ENCODE measurements around the gene APBA2. TPM values are rescaled to one million over a fixed set of nuclear protein-coding genes. Genes with fewer than 3 reads are reported as not detected.
A peak's percentile ranks its signal among the peaks of the same experiment; 100 is the strongest.

The APBA2 gene
- total and polyA plus RNA-seq, 11 donors: 0.16 to 1.3 (median 0.40) TPM; not detected in 2

- H3K36me3 ChIP-seq: no peaks in the 10 kb centered on the region
- H3K27me3 ChIP-seq: peaks cover 0 to 13% (median 0%) of the 10 kb centered on the region in 9 donors
- H3K27ac ChIP-seq: no peak overlapping the region
- intact Hi-C loops (cut with DNase I): loop anchor here in 1 of 10 donors (10.0 kb wide), 1 partner anchor 57 kb away; no protein-coding TSS in a partner anchor
- no peak for TF ChIP-seq POLR2A (IDR thresholded peaks at IDR 0.05)
- TF ChIP-seq CTCF (IDR thresholded peaks at IDR 0.05): no peak
- DNase-seq: no peak
- peaks cover 0 to 12% (median 0%) of the 10 kb centered on the region in 12 donors for H3K9me3 ChIP-seq
- no peak overlapping the region for H3K4me3 ChIP-seq
- 76 to 79% (median 79%) methylated on average over 16 of the region's 16 CpGs for WGBS, 4 donors
- ATAC-seq: peak in 1 of 4 donors; percentile 29
- no peaks in the 10 kb centered on the region for H3K4me1 ChIP-seq
These were observed 201.9 kb downstream of the APBA2 start for GRCh38 chr15:29087521-29088285.

- Histone ChIP-seq H3K4me3 (no peak overlapping the region), H3K36me3 (no peaks in the 10 kb centered on the region), H3K27me3 (peaks cover 0 to 13% (median 0%) of the 10 kb centered on the region in 9 donors), H3K9me3 (peaks cover 0 to 12% (median 0%) of the 10 kb centered on the region in 12 donors), H3K27ac (no peak overlapping the region), H3K4me1 (no peaks in the 10 kb centered on the region)
- TF ChIP-seq CTCF (IDR thresholded peaks at IDR 0.05) (no peak), POLR2A (IDR thresholded peaks at IDR 0.05) (no peak)
- WGBS, 4 donors: 88 to 95% (median 91%) methylated on average over 5 of the region's 5 CpGs
- ATAC-seq (no peak), DNase-seq (no peak)
- intact Hi-C loops (cut with DNase I): loop anchor here in 1 of 10 donors (10.0 kb wide), 1 partner anchor 56 kb away; no protein-coding TSS in a partner anchor
These were observed 202.9 kb downstream of the APBA2 start for GRCh38 chr15:29088666-29089065.

GRCh38 chr15:29089731-29090616 is 204.2 kb downstream of the APBA2 start:
- Histone ChIP-seq H3K4me3 (no peak overlapping the region), H3K4me1 (no peaks in the 10 kb centered on the region), H3K36me3 (no peaks in the 10 kb centered on the region), H3K27ac (no peak overlapping the region), H3K27me3 (peaks cover 0 to 13% (median 0%) of the 10 kb centered on the region in 9 donors), H3K9me3 (peaks cover 0 to 2% (median 0%) of the 10 kb centered on the region in 12 donors)
- no peak for TF ChIP-seq POLR2A (IDR thresholded peaks at IDR 0.05)
- no peak for TF ChIP-seq CTCF (IDR thresholded peaks at IDR 0.05)
- 73 to 79% (median 75%) methylated on average over 15 to 16 of the region's 16 CpGs for WGBS, 4 donors
- ATAC-seq: no peak
- DNase-seq: no peak
- intact Hi-C loops (cut with DNase I): loop anchor here in 3 of 10 donors (10.0 kb wide), 3 partner anchors 55 to 205 kb away; partner anchors contain the start of gene APBA2 (in 1 of the 3)

All from heart left ventricle (tissue), 16 donors.